Panc1 (cell line): ENCODE data around the gene KCNJ13. TPM values are rescaled to one million over a fixed set of nuclear protein-coding genes. Genes with fewer than 3 reads are reported as not detected.

ENCODE experiments used
- ATAC-seq: fragments of 200-7000 bp; cut with Tn5 transposase; 2 replicates; pipeline ENCODE4 v1.9.1; 2020; ENCODE audit warnings: mild to moderate bottlenecking, moderate library complexity
- BruUV-seq: library from RNA; stranded (reverse); fragments of 400-500 nt; replicated peaks from 2 replicates; lab custom pipeline; 2021; lab: Mats Ljungman, UMichigan
- CTCF ChIA-PET: fragments of 300-600 bp; sonication (Branson Sonifier 250); formaldehyde crosslinking; loops from one replicate; lab custom pipeline; 2022; ENCODE audit warnings: antibody characterized with exemption; lab: Charles Lee
- POLR2A ChIA-PET: fragments of 300-600 bp; sonication (Branson Sonifier 250); formaldehyde crosslinking; loops from one replicate; lab custom pipeline; 2022; ENCODE audit warnings: antibody characterized with exemption; lab: Charles Lee
- DNase-seq: peaks from one replicate; pipeline ENCODE4 v3.0.0-alpha.2; 2010; ENCODE audit warnings: low read depth, low spot score
- H3K27ac ChIP-seq: 2 replicates; pipeline ENCODE4 v1.5.1; 2011; ENCODE audit warnings: mild to moderate bottlenecking, low read length, inconsistent platforms
- H3K27me3 ChIP-seq: fragments of 200-500 bp; sonication (Bioruptor generic); 2 replicates; pipeline ENCODE4 v1.6.0; 2014; ENCODE audit warnings: low read length, inconsistent platforms; ENCODE audit not compliant: control insufficient read depth, insufficient read depth
- H3K36me3 ChIP-seq: fragments of 200-500 bp; sonication (Bioruptor generic); 2 replicates; pipeline ENCODE4 v1.5.1; 2014; ENCODE audit warnings: inconsistent platforms, mild to moderate bottlenecking, low read length, moderate library complexity; ENCODE audit not compliant: control insufficient read depth, insufficient read depth
- H3K4me1 ChIP-seq: 2 replicates; pipeline ENCODE4 v1.5.1; 2011; ENCODE audit warnings: inconsistent platforms, mild to moderate bottlenecking, low read length, moderate library complexity; ENCODE audit not compliant: control insufficient read depth, insufficient read depth
- H3K4me3 ChIP-seq, 2 experiments: 2 replicates each; pipeline ENCODE4 v1.5.1; 2011 to 2012; ENCODE audit warnings: low read depth in 2 of 2, low read length in 2 of 2, mild to moderate bottlenecking in 2 of 2, inconsistent platforms in 1 of 2, moderate library complexity in 1 of 2
- H3K9me3 ChIP-seq: fragments of 200-500 bp; sonication (Bioruptor generic); 2 replicates; pipeline ENCODE4 v1.5.1; 2014; ENCODE audit warnings: low read depth, mild to moderate bottlenecking, inconsistent platforms, low read length, moderate library complexity; ENCODE audit not compliant: control insufficient read depth, insufficient read depth
- CTCF ChIP-seq: fragments of 450-650 bp; IDR thresholded peaks from 2 replicates; pipeline ENCODE4 v1.5.1; 2017; ENCODE audit warnings: mild to moderate bottlenecking
- POLR2AphosphoS5 ChIP-seq: IDR thresholded peaks from 2 replicates; pipeline ENCODE4 v1.6.1; 2012; ENCODE audit warnings: mild to moderate bottlenecking, low read depth, low read length, moderate library complexity
- REST ChIP-seq, 2 experiments: IDR thresholded peaks; 2 replicates each; pipeline ENCODE4 v1.6.1; 2011 to 2012; ENCODE audit warnings: low read depth in 2 of 2, control low read depth in 1 of 2, low read length in 1 of 2, mild to moderate bottlenecking in 1 of 2, moderate library complexity in 1 of 2; ENCODE audit not compliant: insufficient read depth in 1 of 2
- SIN3A ChIP-seq: IDR thresholded peaks from 2 replicates; pipeline ENCODE4 v1.6.1; 2012; ENCODE audit warnings: low read depth, mild to moderate bottlenecking, low read length, moderate library complexity, borderline replicate concordance; ENCODE audit not compliant: insufficient read depth
- TCF7L2 ChIP-seq: IDR thresholded peaks from 2 replicates; pipeline ENCODE4 v1.6.1; 2011; ENCODE audit warnings: mild to moderate bottlenecking, low read depth, low read length, inconsistent platforms
- in situ Hi-C: cut with HindIII; loops from 2 replicates; pipeline ENCODE4 v1.10.0; 2016; ENCODE audit warnings: low sequenced_read_pairs, low pct_unique_long_range_greater_than_20kb
- intact Hi-C: fragments of 100-400 bp; cut with micrococcal nuclease; formaldehyde crosslinking; loops from one replicate; pipeline ENCODE4 v1.10.0; 2022; ENCODE audit not compliant: unreplicated experiment
- total RNA-seq: library from RNA; stranded (reverse); gene quantifications from one replicate; pipeline ENCODE4 v1.2.1, GENCODE V29; 2021; ENCODE audit not compliant: unreplicated experiment

The KCNJ13 gene
- total RNA-seq, 1 experiment from 2014 or later = 1.1 TPM

- H3K27me3 ChIP-seq = no peaks in the 10 kb centered on the region
- in situ Hi-C loops (no loop called here), intact Hi-C loops (no loop called here)
- H3K36me3 ChIP-seq = peaks cover 24% of the 10 kb centered on the region
- no peak overlapping the region for H3K4me3 ChIP-seq
- POLR2A ChIA-PET = no interaction called here
- H3K27ac ChIP-seq = no peak overlapping the region
- no peaks in the 10 kb centered on the region for H3K9me3 ChIP-seq
- no TSS peak for BruUV-seq
- TF ChIP-seq REST (IDR thresholded peaks at IDR 0.05; ENCODE audit: insufficient read depth in 1 of 2, low read depth in 2 of 2, low read length in 1 of 2) = no peak
- TF ChIP-seq POLR2AphosphoS5 = no peak
- TF ChIP-seq TCF7L2 = no peak
- no peak for TF ChIP-seq SIN3A
- TF ChIP-seq CTCF = no peak
- ATAC-seq (no peak), DNase-seq (no peak)
- H3K4me1 ChIP-seq = peaks cover 5% of the 10 kb centered on the region
- CTCF ChIA-PET = no interaction called here
Measured at GRCh38 chr2:232787806-232788205, 11.4 kb upstream of the KCNJ13 start.

GRCh38 chr2:232783278-232783677, 6.9 kb upstream of the KCNJ13 start:
- ChIA-PET CTCF (interaction anchor here (0.6 kb wide), 1 partner anchor 176 kb away, joined by 8 read pairs; no protein-coding TSS in a partner anchor), POLR2A (no interaction called here)
- intact Hi-C loops = no loop called here
- Histone ChIP-seq H3K27ac (peak overlapping the region; percentile 70), H3K4me3 (no peak overlapping the region), H3K9me3 (no peaks in the 10 kb centered on the region), H3K36me3 (peaks cover 12% of the 10 kb centered on the region; the same call in 1 of the 2 replicates), H3K4me1 (peaks cover 44% of the 10 kb centered on the region), H3K27me3 (no peaks in the 10 kb centered on the region)
- no peak for DNase-seq
- no peak for TF ChIP-seq CTCF
- no peak for TF ChIP-seq SIN3A
- no peak for TF ChIP-seq POLR2AphosphoS5
- TF ChIP-seq REST (IDR thresholded peaks at IDR 0.05; ENCODE audit: insufficient read depth in 1 of 2, low read depth in 2 of 2, low read length in 1 of 2) = no peak
- no peak for ATAC-seq
- no TSS peak for BruUV-seq
- in situ Hi-C loops = no loop called here
